Measurements from ENCODE around the gene TMEM30A. TPM values are rescaled to one million over a fixed set of nuclear protein-coding genes. Genes with fewer than 3 reads are reported as not detected.

TMEM30A gene
- total RNA-seq, 2 donors from 2014 or later, result 20.8 to 60.7 TPM

GRCh38 chr6:75204959-75205775, 79.4 kb downstream of the TMEM30A start:
- intact Hi-C loops (cut with DNase I), result loop anchor here (10.0 kb wide), 2 partner anchors 790 to 1110 kb away; no protein-coding TSS in a partner anchor
- Histone ChIP-seq H3K4me1 (peaks cover 47% of the 10 kb centered on the region), H3K27me3 (peaks cover 0 to 32% of the 10 kb centered on the region in 2 donors), H3K36me3 (replicated peaks in 1 of 2; ENCODE audit: insufficient read depth in 1 of 2, low read depth in 2 of 2) (no peaks in the 10 kb centered on the region), H3K9me3 (no peaks in the 10 kb centered on the region), H3K27ac (peak overlapping the region in 2 of 4 donors; percentile 19 to 37), H3K4me3 (peak overlapping the region in 1 of 2 donors; percentile 12)
- no peak for TF ChIP-seq CTCF (IDR thresholded peaks at IDR 0.05)
- TF ChIP-seq POLR2A (IDR thresholded peaks at IDR 0.05), result no peak
- ATAC-seq (no peak), DNase-seq (peak in 1 of 4 donors; percentile 16)
- 2 to 3% methylated on average over 28 to 47 of the region's 47 CpGs for WGBS, 2 donors

- TF ChIP-seq POLR2A (IDR thresholded peaks at IDR 0.05), result no peak
- peak; percentile 60 to 84 (median 71) for TF ChIP-seq CTCF (IDR thresholded peaks at IDR 0.05)
- Histone ChIP-seq H3K27me3 (peaks cover 0 to 32% of the 10 kb centered on the region in 2 donors), H3K36me3 (replicated peaks in 1 of 2; ENCODE audit: insufficient read depth in 1 of 2, low read depth in 2 of 2) (no peaks in the 10 kb centered on the region), H3K27ac (peak overlapping the region in 1 of 4 donors; percentile 37), H3K4me1 (peaks cover 47% of the 10 kb centered on the region), H3K9me3 (no peaks in the 10 kb centered on the region), H3K4me3 (no peak overlapping the region)
- peak; percentile 75 to 78 (median 76) for DNase-seq
- intact Hi-C loops (cut with DNase I), result loop anchor here (10.0 kb wide), 2 partner anchors 790 to 1110 kb away; no protein-coding TSS in a partner anchor
- WGBS, 2 donors, result 2 to 7% methylated on average over 35 of the region's 35 CpGs
- ATAC-seq, result peak; percentile 54
Observed at GRCh38 chr6:75204217-75204958, 80.2 kb downstream of the TMEM30A start.

GRCh38 chr6:75203721-75204120, 80.9 kb downstream of the TMEM30A start:
- no peaks in the 10 kb centered on the region for H3K9me3 ChIP-seq
- H3K4me1 ChIP-seq, result peaks cover 45% of the 10 kb centered on the region
- no peak overlapping the region for H3K4me3 ChIP-seq
- H3K27me3 ChIP-seq, result peaks cover 0 to 32% of the 10 kb centered on the region in 2 donors
- DNase-seq, result no peak
- no peaks in the 10 kb centered on the region for H3K36me3 ChIP-seq (replicated peaks in 1 of 2; ENCODE audit: insufficient read depth in 1 of 2, low read depth in 2 of 2)
- TF ChIP-seq POLR2A (IDR thresholded peaks at IDR 0.05) (no peak), CTCF (IDR thresholded peaks at IDR 0.05) (no peak)
- H3K27ac ChIP-seq, result no peak overlapping the region
- intact Hi-C loops (cut with DNase I), result loop anchor here (10.0 kb wide), 2 partner anchors 789 to 1109 kb away; no protein-coding TSS in a partner anchor
- no peak for ATAC-seq
- WGBS, 2 donors, result 27 to 28% methylated on average over 5 of the region's 5 CpGs

Other genes starting within 250 kb of the TMEM30A start
- 10 to 100 TPM; 34.0 to 35.3 TPM for gene COL12A1, start 78.7 kb downstream of the TMEM30A start, total RNA-seq
- 100 to 1,000 TPM in 1 of 2 donors, 10 to 100 TPM in 1; 50.1 to 139 TPM for gene COX7A2, start 41.0 kb downstream of the TMEM30A start, total RNA-seq
- gene FILIP1, start 209.0 kb upstream of the TMEM30A start, total RNA-seq, result 1 to 10 TPM; 3.0 to 6.5 TPM

Measured in body of pancreas (tissue), 4 donors.